NCI-H2029 (cell line): Measurements from ENCODE around the gene RNF133.

Source experiments
- DNase-seq: peaks from one replicate; lab custom pipeline; 2025; lab: John Stamatoyannopoulos, UW

The RNF133 gene, protein sequence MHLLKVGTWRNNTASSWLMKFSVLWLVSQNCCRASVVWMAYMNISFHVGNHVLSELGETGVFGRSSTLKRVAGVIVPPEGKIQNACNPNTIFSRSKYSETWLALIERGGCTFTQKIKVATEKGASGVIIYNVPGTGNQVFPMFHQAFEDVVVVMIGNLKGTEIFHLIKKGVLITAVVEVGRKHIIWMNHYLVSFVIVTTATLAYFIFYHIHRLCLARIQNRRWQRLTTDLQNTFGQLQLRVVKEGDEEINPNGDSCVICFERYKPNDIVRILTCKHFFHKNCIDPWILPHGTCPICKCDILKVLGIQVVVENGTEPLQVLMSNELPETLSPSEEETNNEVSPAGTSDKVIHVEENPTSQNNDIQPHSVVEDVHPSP

DNA sequence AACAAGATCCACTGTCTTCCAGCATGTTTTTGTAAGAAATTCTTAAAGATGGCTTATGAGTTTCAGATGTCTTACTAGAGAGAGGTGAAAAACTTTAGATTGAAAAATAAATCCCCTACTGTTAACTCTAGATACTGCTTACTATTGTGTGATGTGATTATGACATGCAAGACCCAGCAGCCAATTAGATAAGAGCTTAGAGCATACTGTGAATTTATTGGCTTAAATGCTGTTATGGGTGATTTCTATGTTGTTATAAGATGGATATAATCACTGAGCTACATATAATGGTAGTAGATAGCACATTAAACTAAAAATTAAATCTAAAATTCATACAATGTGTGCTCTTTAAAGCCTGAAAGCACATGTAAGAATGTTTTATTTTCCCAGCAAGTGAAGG is at the start of gene RNF133:
RNF133 (minus strand) TSS at position 101 of the 400 bp plus-strand sequence. CDS start 199 bp downstream, outside the sequence.
- DNase-seq: no peak

DNA sequence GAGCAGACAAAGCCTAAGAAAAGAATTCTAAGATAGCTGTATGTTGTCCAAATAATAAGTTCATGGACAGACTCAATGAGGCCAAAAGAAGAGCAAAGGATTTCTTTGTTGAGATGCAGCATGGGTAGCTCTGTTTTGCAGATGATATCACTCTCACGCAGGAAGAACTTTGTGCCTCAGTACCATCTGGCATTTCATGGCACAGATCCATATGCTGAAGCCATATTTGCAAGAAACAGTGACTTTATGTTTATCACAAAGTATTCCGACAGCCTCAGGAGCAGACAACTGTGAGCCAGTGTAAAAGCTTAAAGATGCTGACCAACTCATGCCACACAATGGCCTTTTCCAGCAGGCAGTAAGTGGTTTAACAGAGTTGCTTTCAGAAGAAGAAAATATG is 49.3 kb upstream of the RNF133 start:
- no peak for DNase-seq

DNA sequence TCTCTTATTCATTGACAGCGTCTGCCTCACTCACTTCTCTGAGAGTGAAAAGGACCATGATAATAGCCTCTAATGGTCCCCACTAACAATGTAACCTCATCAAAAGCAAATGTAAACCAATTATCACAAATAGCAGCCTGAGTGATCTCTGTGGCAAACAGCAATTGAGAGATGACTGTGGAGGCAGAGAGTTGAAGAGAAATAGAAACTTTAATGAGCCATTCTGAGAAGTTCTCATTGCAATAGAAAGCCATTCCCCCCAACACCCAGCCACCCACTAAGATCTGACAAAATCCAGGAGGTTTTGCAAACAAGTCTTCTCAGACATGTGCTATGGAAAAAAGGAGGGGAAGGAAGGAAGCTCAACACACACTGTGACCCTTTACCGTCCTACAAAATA is 48.0 kb upstream of the RNF133 start:
- no peak for DNase-seq

DNA sequence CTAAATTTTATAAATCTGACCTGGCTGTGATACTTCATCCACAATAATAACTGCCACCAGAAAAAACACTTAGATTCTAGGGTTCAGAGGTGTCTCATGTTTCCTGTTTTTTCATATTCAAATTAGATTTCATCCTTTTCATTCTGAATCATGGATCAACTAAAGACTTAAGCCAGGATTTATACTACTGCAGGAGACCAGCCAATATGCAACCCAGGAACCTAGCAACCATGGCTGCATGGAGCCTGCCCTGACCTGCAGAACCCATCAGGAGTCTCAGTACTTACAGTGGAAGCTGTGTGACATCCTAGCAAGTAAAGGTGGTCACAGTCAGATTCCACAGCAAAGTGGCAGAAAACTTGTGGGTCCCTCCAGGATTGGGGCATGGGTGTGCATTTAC is 44.3 kb upstream of the RNF133 start:
- DNase-seq: no peak

DNA sequence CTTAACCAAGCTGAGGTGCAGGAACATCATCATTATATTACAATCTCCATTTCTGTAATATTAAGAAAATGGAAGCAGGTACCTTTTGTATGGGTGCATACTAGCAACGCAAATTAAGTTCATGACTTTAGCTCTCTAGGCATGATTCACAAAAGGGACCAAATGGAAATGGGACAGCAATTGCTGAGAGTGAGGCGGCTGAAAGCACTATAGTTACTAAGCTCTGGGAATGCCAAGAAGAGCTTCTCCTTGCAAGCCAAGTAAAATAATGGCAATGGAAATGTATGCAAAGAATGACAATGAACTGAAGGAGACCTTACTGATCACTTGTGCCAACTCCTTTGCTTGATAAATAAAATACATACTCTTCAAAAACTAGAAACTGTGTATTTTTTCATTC is 40.0 kb upstream of the RNF133 start:
- DNase-seq: no peak

DNA sequence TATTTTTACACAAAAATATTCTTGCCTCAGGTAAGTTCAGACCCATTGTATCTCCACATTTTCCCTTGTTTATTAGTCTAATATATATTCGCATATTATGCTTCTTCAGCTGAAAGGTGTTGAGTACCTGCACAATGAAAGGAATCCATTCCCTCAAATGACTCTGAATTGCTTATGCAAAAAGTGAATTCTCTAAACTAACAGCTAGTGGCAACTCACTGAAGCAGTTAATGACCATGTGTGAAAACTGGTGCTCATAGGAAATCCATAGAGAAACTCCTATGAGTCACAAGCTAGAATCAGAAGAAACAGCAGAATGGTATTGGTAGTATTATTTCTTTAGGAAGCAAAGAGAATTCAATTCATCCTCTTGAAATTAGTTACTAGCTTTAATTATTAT is 37.3 kb upstream of the RNF133 start:
- no peak for DNase-seq

DNA sequence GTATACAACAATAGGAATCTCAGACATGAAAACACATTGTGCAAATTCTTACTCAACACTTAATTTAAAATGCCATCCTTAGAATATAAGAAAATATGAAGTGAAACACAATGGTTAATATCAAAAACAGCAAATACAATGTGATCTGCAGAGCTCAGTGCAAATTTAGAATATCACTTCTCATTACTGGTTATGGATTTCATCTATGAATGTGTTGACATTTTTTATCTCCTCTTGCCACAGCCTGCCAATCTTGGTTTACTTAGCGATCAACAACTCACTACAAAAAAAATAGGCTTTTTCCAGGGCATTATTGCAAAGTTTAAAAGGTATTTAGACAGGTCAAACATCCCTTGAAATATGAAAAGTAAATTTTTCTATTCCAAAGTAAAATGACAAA is 28.8 kb upstream of the RNF133 start:
- no peak for DNase-seq

DNA sequence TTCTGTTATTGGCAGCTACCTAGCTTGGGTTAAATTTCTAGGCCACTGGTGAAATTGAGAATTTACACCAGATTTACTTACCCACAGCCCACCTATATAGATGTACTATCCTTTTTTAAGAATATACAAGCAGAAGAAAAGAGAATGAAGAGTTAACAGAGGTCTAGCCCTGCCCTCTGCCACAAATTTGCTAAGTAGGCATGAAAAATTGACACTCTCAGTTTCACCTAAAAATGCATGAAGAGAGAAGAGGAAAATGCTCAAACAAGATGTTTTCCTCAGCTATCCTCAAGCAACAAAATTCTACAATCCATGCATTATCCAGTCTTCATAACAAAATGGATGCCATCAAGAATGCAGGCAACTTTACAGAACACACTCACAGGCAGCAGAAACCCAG is 28.4 kb upstream of the RNF133 start:
- DNase-seq: no peak

DNA sequence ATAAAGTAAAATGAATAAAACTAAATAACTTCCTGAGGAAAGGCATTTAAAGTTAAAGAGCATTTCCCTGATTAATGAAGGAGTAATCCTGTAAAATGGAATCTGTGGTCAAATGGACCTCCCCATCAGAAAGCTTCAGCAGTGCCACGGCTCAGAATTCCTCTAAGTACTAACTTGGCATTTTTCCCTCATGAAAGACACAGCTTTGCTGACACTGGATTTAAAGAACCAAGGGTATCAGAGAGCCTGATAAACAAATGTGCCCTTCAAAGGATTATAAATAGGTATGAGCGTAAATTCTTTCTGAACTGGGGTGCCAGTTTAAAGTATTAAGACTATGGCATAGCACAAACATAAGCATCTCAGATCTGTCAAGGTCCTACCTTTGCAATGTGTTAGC is 28.0 kb upstream of the RNF133 start:
- no peak for DNase-seq

DNA sequence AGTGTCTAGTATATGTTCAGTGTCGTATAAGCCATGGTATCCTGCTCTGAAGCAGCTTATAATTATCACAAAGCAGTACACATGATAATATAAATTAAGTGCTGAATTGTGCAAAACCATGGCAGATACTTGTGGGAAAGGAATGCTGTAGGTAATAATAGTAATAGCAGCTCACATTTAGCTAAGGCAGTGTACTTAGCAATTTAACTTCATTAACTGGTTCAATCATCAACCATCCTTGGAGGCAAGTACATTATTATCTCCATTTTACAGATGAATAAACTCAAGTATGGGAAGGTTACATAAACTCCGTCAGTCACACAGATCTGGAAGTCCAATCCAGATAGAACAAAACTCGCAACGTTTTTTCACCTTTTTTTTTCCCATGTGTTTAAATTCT is 25.4 kb upstream of the RNF133 start:
- no peak for DNase-seq

DNA sequence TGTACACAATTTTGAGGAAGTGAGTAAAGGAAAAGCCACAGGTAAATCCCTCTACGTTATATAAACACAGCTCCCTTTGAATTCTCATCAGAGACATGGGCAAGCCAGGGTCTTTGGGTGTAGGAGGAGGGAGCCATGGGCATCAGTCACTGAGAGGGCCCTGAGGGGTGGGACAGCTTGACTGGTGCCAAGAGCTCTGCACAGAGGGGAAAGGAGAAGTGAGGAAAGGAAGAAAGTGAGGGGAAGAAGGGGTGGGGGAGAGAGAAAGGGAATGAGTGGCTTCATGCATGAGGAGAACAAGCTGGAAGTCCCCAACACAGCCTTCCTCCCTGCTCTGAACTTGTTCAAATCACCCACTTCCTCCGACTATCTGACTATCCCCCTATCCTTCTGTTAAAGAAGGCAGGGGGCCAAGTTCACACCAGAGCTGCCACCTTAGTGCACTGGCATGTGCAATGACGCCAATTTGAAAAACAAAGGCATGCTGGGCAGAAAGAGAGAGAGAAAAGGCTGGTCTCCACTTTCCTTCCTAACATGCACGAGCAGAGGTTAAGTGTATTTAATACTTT is 20.2 kb upstream of the RNF133 start:
- DNase-seq: no peak

DNA sequence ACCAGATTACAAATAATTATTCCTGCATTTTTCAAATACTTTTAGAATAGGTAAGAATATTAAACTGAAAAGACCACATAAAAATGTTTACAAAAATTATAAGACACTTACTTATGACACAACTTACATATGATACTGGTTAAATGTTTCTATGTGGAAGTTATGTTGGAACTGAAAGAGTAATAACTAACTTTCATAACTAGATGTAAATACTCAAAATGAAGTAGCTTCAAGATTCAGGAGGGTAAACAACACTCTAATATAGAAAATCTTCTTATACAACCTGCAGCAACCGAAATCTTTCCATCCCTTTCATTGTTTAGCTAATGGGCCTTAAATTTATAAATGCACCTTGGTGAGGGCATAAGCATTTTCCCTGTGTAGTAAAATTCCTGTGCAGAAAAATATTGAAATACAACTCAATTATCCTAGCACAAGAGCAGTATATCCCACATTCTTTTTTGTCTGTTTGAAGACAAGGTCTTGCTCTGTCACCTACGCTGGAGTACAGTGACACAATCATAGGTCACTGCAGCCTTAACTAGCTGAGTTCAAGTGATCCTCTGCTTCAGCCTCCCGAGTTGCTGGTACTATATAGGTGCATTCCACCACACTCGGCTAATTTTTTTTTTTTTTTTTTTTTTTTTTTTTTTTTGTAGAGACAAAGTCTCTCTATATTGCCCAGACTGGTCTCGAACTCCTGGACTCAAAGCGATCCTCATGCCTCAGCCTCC is 18.6 kb upstream of the RNF133 start:
- DNase-seq: no peak

DNA sequence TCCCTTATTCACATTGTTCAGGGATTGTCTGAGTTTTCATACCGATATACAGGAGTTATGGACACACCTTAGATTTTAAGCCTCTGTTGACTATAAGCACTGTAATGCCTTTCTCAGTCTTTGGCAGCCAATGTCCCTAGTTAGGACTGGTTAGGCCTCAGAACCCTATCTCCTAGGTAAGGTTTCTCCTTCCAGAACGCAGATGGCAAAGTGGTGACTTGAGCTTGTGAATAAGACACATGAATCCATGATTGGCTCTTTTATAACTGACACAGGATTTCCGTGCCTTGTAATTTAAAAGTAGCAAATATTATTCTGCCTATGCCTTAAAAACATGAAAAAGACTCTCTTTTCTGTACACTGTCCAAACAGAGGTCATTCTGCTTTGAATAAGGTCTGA is 16.3 kb upstream of the RNF133 start:
- DNase-seq: no peak

DNA sequence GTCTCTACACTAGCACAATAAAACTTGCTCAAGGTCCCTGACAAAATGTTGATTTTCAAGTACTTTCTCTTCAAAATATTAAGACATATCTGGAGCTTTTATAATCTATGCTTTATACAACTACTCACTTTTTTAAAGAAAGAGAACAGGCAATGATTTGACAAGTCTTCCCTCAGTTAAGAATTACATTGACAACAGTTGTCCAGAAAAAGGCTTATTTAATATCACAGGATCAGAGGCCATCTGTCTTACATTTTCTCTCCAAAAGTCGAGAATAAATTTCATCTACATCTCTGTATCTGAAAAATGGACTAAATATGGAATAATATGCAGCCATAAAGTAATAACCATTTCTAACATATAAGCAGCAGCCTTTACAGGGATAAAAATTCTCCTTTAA is 12.0 kb upstream of the RNF133 start:
- no peak for DNase-seq

DNA sequence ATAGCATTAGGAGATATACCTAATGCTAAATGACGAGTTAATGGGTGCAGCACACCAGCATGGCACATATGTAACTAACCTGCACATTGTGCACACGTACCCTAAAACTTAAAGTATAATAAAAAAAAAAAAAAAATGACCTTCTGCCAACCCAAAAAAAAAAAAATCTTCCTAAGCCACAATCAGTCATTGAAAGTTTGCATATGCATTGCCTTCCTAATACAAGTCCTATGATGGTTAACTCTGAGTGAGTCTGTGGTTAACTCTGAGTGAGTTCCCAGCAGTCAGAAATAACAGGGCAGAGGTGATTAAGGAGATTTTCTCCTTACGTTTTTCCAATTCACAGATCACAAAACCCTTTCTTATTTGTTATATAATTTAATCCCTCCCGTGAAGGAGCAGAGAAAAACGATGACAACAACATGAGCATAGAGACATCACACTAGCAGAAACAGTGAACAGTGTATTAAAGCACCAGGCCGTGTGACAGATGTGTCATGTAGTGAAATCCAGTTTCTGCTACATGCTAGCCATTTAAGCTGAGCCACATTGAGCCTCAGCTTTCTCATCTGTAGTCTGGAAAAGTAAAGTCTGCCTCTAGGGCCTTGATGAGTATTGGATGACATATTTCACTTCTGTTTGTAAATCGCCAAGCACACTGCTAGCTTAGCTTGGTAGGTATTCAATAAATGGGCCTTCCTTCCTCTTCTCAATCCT is 11.2 kb upstream of the RNF133 start:
- DNase-seq: no peak

DNA sequence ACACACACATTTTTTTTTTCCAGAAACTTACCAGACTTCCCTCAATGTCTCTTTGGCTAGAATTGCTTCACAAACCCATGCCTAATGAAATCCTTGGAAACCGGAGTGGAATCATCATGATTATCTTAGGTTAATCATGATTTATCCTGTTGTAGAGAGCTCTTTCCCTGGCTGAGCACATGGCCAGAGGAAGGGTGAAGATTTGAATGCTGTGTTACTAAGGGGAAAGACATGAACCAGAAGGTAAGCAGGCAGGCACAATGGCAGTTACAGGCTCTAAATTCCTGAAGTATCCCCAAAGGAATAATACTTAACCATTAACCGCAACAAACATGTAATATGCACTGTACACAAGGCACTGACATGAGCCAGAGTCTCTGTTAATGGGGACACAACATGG is 7.9 kb upstream of the RNF133 start:
- no peak for DNase-seq

DNA sequence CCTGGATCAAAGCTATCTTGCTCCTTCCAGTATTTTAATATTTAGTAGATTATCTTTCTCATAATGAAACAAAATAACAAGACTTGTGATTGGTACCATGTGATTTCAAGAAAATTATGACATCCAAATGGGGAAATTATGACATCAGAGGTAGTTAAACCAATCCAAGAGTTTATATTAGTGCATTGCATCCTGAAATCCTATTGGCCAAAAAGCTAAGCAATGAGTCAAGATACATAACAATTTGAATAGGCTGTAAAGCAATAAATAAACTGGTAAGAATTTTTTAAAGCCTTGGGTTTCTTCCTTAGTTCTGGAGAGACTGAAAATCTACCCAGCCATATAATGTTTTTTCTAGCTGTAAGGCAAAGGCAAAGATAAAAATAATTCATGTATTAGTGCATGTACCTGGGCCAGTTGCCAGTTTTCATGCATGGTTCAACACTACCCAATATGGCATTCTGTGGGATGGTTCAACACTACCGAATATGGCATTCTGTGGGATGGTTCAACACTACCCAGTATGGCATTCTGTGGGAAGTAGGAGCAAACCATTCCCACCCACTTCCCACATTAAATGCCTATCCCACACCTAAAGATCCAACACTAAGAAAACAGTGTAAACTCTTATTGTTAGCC is 4.1 kb upstream of the RNF133 start, which contains the start of gene RNF148:
RNF148 (minus strand) TSS at position 51 of the 639 bp plus-strand sequence. CDS start 172 bp downstream, outside the sequence.
- DNase-seq: no peak

DNA sequence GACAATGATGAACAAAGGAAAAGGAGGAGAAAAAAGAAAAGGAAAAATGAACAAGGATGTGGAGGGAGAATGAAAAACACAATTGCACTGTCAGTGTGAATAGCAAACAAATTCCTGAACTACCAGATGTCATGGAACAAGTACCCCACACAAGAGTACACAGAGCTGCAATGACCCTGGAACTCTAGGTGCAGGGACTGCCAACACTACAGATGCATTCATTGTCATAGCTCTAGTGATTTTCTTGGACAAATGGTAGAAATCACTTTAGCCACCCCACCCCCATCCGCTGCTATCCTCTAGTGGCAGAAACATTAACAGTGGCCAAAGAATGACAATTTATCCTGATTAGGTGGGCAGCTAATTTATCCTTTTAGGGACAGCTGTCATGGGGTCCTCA is 3.1 kb downstream of the RNF133 start:
- no peak for DNase-seq

DNA sequence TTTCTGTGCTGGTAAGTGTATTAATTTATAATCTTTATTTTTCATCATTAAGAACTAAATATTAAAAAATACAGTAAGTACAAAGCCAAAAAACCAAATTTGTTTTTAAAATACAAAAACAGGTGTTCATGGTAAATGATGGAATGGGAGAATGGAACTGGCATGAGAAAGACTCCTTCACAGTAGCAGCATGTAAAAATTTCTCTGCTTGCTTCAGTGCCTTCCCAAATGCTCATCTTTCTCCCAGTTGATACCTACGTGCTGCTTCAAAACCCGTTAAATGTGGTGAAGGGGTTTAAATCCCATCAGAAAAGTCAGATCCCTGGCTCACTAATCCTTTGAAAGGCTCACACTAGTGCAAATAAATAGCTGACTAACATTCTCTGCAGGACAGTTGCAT is 4.2 kb downstream of the RNF133 start:
- no peak for DNase-seq

DNA sequence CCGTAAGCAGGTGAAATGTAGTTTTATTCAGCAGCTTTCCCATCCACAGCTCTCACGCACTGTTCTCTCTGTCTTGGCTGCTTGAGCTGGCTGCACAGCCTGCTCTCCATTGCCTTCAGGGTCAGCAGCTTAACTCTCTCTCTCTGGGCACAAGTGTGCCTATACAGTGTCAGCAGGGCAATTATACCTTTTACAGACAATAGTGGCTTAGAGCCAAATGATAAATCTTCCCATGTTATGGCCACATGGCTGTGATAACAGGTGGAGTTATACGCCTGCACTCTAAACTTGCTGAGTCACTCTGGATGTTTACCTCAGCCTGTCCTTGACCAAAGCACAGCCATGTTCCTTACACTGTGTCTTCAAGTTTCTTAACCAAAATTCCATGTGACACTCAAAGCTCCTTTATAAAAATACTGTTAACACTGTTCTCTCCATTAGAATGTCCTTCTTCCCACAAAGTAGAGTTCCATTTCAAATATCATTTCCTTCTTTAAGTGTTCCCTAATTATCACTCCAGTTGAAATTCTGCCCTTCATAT is 6.1 kb downstream of the RNF133 start:
- no peak for DNase-seq

DNA sequence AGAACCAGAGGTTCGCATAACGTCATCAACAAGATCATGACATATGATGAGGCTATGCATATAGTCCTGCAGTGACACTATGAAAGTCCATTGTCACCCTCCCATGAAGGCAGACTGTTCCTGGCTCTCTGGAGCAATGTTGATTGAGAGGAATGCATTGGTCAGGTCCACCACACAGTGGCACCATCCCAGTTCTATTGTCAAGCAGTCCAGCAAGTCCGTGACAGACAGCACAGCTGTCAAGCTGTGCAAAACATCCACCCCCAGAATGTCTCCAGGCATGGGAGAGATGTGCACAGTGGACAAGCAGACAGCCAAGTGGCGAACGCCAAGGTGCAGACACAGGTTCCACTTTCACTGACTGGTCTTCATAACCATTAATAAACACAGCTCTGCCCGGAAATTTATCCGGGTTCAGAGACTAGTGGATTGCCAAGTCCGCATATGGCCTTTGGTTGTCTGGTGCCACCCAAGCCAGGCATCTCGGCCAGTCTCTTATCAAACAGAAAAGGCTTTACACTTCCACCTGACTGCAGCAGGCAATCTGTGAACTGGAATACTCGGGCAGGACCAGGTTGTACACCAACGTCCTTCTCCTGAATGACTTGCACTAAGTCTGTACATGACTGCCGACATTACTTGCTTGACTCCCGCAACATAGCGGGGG is 7.2 kb downstream of the RNF133 start:
- DNase-seq: no peak
